NK-92 (cell line): ENCODE measurements around the gene CD93.

Experiments used
- DNase-seq: peaks from one replicate; lab custom pipeline; 2025; ENCODE audit not compliant: unreplicated experiment; lab: John Stamatoyannopoulos, UW

The CD93 gene

GRCh38 chr20:23100720-23101107 lies 14.6 kb upstream of the CD93 start:
- no peak for DNase-seq

- no peak for DNase-seq
Measured at GRCh38 chr20:23099791-23100719, 13.9 kb upstream of the CD93 start.

GRCh38 chr20:23097636-23098580 lies 11.8 kb upstream of the CD93 start:
- DNase-seq: no peak

- no peak for DNase-seq
Measured at GRCh38 chr20:23096986-23097520, 10.9 kb upstream of the CD93 start.

DNA sequence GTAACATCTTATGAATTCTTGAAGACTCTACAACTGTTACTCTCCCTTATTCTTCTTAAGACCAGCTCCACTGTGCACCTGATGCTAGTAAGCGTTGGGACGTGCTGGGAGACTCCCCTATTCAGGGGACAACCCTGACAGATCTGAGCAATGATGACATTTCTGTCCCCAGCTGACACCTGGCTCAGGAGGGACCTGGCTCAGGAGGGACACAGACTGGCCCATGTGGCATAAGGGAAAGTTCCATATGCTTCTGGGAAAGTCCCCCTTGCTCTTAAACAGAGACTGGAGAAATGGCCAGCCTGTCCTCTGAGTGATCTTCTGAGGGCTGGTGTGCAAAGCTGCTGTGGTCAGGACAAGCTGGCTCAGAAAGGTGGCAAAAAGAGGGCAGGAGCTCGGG lies 10.0 kb upstream of the CD93 start:
- no peak for DNase-seq

DNA sequence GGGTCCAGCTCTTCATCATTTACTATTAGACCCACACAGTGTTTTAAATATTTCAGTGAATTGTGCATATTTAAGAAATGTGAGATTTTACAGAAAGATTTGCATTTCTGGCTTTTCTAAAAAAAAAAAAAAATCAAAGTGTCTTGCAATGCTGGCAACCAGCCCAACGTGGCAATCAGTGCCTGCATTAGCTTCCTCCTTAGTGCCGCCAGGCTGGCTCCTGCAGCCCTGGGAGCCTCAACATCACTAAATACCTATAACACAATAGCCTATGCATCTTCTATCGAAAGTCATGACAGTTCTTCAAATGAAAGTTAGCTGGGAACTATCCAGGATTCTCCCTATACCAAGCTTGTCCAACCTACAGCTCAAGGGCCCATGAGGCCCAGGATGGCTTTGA lies 9.4 kb upstream of the CD93 start:
- DNase-seq: no peak

GRCh38 chr20:23094927-23095326 lies 8.8 kb upstream of the CD93 start:
- no peak for DNase-seq

DNA sequence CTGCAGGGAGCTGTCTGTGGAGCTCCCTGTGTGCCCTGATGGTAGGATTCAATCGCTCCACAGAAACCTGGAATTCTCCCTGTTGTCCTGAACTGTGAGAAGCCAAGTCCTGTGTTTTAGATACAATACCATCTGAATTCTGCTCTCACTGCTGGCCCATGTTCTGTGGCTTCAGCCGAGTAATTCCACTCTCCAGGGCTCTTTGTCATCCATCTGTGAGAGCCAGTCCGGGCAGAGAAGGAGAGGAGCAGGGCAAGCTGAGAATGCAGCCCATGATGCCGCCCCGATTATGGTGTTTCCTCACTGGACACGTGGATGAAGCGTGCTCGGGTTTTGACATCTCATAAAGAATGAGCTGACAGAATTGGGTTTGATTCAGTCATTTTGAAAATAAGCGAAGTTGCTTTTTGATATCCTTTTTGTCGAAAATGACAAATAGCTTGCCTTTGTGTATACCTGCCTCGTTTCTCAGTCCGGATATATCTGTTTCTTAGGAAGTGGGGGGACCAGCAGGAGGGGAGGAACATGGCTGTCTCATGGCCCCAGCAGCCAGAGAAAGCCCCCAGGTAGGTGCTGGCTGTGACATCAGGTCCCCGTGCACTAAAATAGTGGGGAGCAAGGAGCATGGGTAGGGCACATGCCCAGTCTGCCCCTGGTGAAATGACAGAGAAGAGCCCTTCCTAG lies 8.2 kb upstream of the CD93 start:
- no peak for DNase-seq

DNA sequence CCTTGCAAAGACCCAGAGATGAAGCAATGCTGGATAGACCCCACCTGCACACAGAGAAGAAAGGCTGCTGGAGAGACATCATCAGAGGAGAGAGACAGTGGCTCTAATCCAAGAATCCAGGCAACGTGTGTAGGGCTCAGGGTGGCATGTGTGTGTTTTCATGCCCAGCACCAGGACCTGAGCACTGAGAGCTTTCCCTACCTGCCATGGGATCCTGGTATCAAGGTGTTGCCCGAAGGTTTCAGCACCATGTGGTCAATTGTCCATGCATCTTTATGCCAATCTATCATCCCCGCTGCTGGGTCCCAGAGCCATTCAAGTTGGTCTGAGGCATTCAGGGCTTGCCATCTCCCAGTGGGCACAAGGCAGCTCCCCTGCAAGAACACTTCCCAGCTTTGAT lies 7.5 kb upstream of the CD93 start:
- no peak for DNase-seq

GRCh38 chr20:23092861-23093495 lies 6.9 kb upstream of the CD93 start:
- no peak for DNase-seq

- DNase-seq: no peak
Measured at GRCh38 chr20:23092384-23092756, 6.2 kb upstream of the CD93 start.

GRCh38 chr20:23091721-23092383 lies 5.7 kb upstream of the CD93 start:
- DNase-seq: no peak

GRCh38 chr20:23090878-23091277 lies 4.8 kb upstream of the CD93 start:
- DNase-seq: no peak

DNA sequence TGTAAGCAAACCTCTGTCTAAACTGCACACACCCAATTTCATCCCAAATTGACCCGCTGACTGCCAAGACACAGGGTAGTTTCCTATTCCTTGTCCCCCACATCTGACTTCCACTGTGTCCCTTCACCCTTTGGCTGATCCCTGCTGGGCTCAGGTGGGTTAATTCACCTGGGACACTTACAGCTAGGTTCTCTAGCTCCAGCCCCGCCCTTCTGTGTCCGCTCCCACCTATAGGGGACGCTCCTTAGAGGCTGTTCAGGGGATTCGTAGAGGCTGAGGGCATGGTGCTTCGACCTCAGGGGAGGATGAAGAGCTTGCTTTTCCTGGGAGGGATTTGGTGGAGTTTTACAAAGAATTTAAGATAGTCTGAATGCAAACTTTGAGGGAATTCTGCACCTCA lies 4.0 kb upstream of the CD93 start:
- DNase-seq: no peak

DNA sequence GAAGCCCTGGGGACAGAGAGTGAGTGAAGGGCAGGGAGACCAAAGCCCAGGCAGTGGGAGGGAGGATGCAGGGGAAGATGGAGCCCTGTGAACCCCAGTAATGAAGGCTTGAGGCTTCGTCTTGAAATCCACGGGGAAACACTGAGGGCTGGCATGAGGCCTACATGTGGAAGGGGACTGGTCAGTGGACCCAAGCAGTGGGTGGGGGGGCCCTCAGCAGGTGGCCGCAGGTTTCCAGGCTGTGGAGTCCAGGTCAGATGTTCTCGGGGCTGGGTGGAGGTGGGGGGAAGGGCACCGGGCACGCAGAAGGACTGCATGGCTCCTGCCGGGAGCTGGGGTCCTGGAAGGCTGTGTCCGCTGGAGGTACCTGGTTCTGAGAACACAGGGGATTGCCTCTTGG lies 2.7 kb upstream of the CD93 start:
- no peak for DNase-seq

DNA sequence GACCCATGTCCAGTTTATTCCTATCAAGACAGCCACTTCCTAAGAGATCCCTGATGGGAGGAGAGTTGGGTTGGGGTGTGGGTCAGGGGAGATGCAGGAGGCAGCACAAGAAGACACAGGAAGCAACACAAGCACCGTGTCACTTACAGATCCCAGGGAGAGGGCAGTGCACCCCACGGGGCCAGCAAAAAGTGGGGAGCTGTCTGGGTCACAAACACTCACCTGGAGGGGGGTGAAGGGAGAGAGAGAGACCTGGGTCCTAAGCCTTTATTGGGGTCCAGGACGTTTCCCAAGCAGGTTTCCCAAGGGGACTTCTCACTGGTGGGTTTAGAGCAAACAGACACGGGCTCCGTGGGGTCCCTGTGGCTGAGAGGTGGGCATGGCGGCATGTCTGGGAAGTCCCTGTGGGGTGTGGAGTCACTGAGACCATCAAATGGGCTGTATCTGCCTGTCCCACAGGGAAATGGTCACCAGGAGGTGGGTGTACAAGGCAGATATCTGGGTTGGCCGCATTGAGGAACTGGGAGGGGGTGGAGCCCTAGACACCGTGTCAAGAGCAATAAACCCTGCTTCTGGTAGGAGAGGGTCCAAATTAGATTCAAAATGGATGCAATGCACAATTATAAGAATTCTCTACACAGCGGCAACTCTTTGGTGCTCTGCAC lies 1.6 kb upstream of the CD93 start:
- no peak for DNase-seq

GRCh38 chr20:23086931-23087411 lies 847 bp upstream of the CD93 start:
- no peak for DNase-seq

DNA sequence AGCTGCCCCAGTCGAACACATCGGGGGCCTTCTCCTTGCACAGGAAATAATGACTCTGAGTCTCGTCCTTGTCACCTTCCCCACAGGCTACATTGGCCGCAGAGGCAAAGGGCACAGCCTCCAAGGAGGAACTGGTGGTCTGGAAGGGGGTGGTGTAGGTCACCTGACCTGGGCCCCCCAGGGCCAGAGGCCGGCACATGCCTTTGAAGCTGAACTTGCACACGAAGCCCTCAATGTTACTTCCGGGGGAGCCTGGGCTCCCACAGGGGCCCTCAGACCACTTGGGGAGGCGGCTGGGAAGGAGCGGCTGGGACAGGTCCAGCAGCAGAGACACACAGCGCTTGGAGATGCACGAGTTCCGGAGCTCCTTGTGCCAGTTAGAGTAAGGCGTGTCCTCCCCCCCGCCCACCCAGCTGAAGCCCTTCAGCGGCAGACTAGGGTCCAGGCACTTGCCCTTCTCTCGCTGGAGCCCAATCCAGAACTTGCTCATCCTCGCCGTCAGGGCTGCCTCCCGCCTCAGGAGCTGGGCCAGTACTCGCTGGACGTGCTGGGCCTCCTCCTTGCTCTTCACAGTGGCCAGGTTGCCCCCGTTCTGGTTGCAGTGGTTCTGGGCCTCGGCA lies 578 bp downstream of the CD93 start:
- DNase-seq: no peak

GRCh38 chr20:23084845-23085365 lies 1.2 kb downstream of the CD93 start:
- DNase-seq: no peak
